HepG2 (cell line): ENCODE data around the gene AGGF1. TPM values are rescaled to one million over a fixed set of nuclear protein-coding genes. Genes with fewer than 3 reads are reported as not detected.
A peak's percentile ranks its signal among the peaks of the same experiment; 100 is the strongest.

Source experiments
- CEBPB ChIP-seq: IDR thresholded peaks from 2 replicates; pipeline ENCODE4 v1.6.1; 2011; ENCODE audit warnings: low read depth, low read length, improper control_type of control experiment, borderline replicate concordance
- CEBPG ChIP-seq: IDR thresholded peaks from 2 replicates; pipeline ENCODE4 v1.6.1; 2016
- ETV5 ChIP-seq: IDR thresholded peaks from 2 replicates; pipeline ENCODE4 v1.6.1; 2018; ENCODE audit warnings: missing biosample characterization, missing genetic modification reagents, inconsistent platforms, borderline replicate concordance
- HHEX ChIP-seq: IDR thresholded peaks from 2 replicates; pipeline ENCODE4 v1.6.1; 2016; ENCODE audit warnings: control low read depth
- HNF4A ChIP-seq: sonication (generic); formaldehyde crosslinking; IDR thresholded peaks from 2 replicates; pipeline ENCODE4 v1.4.0; 2020; ENCODE audit warnings: missing genetic modification reagents
- HNF4G ChIP-seq, 2 experiments: sonication (generic) in 1 of 2; formaldehyde crosslinking in 1 of 2; IDR thresholded peaks; 2 replicates each; pipeline versions ENCODE4 v1.4.0 to v1.6.1; 2011 to 2020; ENCODE audit warnings: borderline replicate concordance in 2 of 2, low read depth in 2 of 2, mild to moderate bottlenecking in 2 of 2, low read length in 1 of 2, missing genetic modification reagents in 1 of 2, moderate library complexity in 1 of 2
- JUN ChIP-seq: sonication (generic); formaldehyde crosslinking; IDR thresholded peaks from 2 replicates; pipeline ENCODE4 v1.4.0; 2020; ENCODE audit warnings: mild to moderate bottlenecking, missing genetic modification reagents
- RARA ChIP-seq: IDR thresholded peaks from 2 replicates; pipeline ENCODE4 v1.6.1; 2016; ENCODE audit warnings: missing genetic modification reagents, missing compliant biosample characterization
- RFXANK ChIP-seq: IDR thresholded peaks from 2 replicates; pipeline ENCODE4 v1.6.1; 2016
- THYN1 ChIP-seq: sonication (generic); formaldehyde crosslinking; IDR thresholded peaks from 2 replicates; pipeline ENCODE4 v1.8.1; 2023; ENCODE audit warnings: low read depth, mild to moderate bottlenecking, moderate library complexity, missing genetic modification reagents, borderline replicate concordance
- polyA plus RNA-seq, 8 experiments: library from polyadenylated mRNA; depleted of rRNA in 3 of 8; stranded (reverse) in 7 of 8; unstranded in 1 of 8; fragments of >200 nt; fragmentation: Illumina TruSeq in 4 of 8; extraction: Trizol in 4 of 8; gene quantifications; 2 replicates each; pipeline versions ENCODE4 v1.2.1 to v1.2.3, GENCODE V29; 2011 to 2016; ENCODE audit warnings: low read depth in 4 of 8, missing spikeins in 1 of 8, mixed read lengths in 1 of 8; ENCODE audit not compliant: insufficient read depth in 1 of 8
- total RNA-seq, 5 experiments: library from RNA; depleted of rRNA; stranded (reverse); fragments of >200 nt; fragmentation: Illumina TruSeq; extraction: Trizol; gene quantifications; 2 replicates each; pipeline ENCODE4 v1.2.3, GENCODE V29; 2016; ENCODE audit warnings: low read depth in 1 of 5
- TF ChIP-seq, protein P1 (sequence below): sonication (generic); formaldehyde crosslinking; IDR thresholded peaks from 2 replicates; pipeline ENCODE4 v1.4.0; 2020; ENCODE audit warnings: missing genetic modification reagents
- TF ChIP-seq, protein P2 (sequence below): sonication (generic); formaldehyde crosslinking; IDR thresholded peaks from 2 replicates; pipeline ENCODE4 v1.4.0; 2020; ENCODE audit warnings: low read depth, mild to moderate bottlenecking, missing genetic modification reagents

AGGF1 gene
- total and polyA plus RNA-seq, 2 of the 13 experiments (the other 11 are each of a cell fraction or from before 2014, with no cell fraction given) = 12.9 to 15.5 TPM

DNA sequence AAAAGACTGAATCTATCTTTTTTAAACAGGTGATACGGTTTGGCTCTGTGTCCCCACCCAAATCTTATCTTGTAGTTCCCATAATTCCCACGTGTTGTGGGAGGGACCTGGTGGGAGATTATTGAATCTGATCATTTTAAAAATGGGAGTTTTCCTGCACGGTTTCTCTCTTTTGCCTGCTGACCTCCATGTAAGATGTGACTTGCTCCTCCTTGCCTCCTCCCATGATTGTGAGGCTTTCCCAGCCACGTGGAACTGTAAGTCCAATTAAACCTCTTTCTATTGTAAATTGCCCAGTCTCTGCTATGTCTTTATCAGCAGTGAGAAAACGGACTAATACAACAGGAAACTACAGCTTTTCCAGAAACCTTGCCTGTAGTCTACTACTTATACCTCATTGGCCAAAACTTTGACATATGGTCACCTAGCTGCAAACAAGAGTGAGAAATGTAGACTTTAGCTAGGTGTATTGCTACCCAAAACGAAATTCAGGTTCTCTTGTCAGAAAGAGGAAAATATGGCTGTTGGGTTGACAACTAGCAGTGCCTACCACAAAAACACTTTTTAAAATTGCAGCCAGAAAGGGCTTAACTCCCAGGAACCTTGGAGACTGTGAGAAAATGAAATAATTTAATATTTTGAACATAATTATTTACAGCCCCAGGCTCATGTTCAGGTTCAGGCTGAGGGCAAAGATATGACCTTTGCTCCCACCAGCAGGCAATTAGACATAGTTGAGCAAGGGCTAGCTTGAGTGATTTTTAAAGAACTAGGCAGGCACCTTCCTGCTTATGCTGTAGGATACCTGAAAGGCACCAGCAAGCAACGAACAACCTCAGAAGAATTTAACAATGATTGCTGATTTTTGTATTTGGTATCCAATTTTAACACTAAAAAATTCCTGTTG is 7.4 kb upstream of the AGGF1 start (continued):
- TF ChIP-seq CEBPB = peak; percentile 37; the same call in 1 of the 2 replicates
- no peak for TF ChIP-seq RFXANK (CRISPR knock-in tag)
- TF ChIP-seq HNF4G (IDR thresholded peaks at IDR 0.05; ENCODE audit: borderline replicate concordance, low read depth, low read length) = peak; percentile 29; the same call in 1 of the 2 replicates
- TF ChIP-seq HNF4G (CRISPR knock-in tag; IDR thresholded peaks at IDR 0.05; ENCODE audit: borderline replicate concordance, low read depth) = no peak
- TF ChIP-seq HHEX (CRISPR knock-in tag) = no peak
- TF ChIP-seq, protein P1, sequence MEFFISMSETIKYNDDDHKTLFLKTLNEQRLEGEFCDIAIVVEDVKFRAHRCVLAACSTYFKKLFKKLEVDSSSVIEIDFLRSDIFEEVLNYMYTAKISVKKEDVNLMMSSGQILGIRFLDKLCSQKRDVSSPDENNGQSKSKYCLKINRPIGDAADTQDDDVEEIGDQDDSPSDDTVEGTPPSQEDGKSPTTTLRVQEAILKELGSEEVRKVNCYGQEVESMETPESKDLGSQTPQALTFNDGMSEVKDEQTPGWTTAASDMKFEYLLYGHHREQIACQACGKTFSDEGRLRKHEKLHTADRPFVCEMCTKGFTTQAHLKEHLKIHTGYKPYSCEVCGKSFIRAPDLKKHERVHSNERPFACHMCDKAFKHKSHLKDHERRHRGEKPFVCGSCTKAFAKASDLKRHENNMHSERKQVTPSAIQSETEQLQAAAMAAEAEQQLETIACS = no peak
- peak; percentile 76 for TF ChIP-seq RARA
- TF ChIP-seq ETV5 (CRISPR knock-in tag) = no peak
- peak; percentile 60 for TF ChIP-seq HNF4A
- TF ChIP-seq, protein P2, sequence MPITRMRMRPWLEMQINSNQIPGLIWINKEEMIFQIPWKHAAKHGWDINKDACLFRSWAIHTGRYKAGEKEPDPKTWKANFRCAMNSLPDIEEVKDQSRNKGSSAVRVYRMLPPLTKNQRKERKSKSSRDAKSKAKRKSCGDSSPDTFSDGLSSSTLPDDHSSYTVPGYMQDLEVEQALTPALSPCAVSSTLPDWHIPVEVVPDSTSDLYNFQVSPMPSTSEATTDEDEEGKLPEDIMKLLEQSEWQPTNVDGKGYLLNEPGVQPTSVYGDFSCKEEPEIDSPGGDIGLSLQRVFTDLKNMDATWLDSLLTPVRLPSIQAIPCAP (CRISPR knock-in tag) = no peak
- TF ChIP-seq JUN (CRISPR knock-in tag) = no peak
- TF ChIP-seq THYN1 (CRISPR knock-in tag) = no peak
- TF ChIP-seq CEBPG (CRISPR knock-in tag) = peak; percentile 19; the same call in 1 of the 2 replicates
